T-helper 22 cell (primary cell): Measurements from ENCODE around the gene NANOG.
"Not testable (repeated sequence)": the region's sequence is repeated elsewhere in the genome, so short reads cannot be mapped to it uniquely, and the experiment has no call there.

ENCODE experiments used
- DNase-seq: peaks from one replicate; pipeline ENCODE4 v3.0.0-alpha.2; 2020; ENCODE audit warnings: low read depth

NANOG gene

DNA sequence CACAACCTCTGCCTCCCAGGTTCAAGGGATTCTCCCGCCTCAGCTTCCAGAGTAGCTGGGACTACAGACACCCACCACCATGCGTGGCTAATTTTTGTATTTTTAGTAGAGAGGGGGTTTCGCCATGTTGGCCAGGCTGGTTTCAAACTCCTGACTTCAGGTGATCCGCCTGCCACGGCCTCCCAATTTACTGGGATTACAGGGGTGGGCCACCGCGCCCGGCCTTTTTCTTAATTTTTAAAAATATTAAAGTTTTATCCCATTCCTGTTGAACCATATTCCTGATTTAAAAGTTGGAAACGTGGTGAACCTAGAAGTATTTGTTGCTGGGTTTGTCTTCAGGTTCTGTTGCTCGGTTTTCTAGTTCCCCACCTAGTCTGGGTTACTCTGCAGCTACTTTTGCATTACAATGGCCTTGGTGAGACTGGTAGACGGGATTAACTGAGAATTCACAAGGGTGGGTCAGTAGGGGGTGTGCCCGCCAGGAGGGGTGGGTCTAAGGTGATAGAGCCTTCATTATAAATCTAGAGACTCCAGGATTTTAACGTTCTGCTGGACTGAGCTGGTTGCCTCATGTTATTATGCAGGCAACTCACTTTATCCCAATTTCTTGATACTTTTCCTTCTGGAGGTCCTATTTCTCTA is at the start of gene NANOG:
TSS of gene NANOG (plus strand) at position 519 of the 645 bp plus-strand sequence. CDS start 213 bp downstream, outside the sequence.
- not testable (repeated sequence) for DNase-seq

DNA sequence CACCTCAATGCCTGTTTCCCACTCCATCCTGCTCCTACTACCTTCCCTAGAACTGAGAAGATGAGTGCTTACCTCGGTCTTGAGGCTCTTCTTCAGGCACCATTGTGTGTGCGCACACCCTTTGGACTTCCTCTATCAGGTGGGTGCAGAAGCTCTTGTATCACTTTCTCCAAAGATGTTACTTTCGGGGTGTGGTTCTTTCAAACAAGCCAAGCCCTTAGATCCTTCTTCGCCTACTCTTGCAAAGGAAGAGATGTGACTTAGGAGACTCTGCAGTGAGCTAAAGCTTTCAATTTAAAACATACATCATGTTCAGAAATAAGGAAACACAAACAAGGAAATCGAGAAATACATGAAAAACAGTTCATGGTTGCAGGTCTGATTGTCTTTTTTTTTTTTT is 42.0 kb upstream of the NANOG start, which contains the start of gene CLEC4C:
TSS of gene CLEC4C (minus strand) at position 130 of the 400 bp plus-strand sequence. CDS start at position 103, 27 bp downstream.
- DNase-seq: no peak

DNA sequence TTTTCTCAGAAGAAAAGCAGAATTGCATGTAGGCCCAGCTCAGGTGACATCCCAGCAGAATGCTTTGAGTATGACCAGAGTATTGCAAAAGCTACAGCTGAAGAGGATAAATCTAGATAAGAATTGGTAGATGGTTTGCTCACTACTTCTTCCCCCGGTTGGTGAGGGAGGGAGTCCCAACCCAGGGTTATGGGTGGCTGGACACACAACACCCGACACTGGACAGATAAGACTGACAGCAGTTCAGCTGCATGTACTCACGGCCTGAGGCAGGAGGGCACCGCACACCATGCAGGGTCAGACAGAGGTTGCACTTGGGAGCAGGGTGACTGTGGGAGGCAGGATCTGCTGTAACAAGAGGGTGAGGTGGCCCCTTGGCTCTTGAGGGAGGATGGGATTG is 40.4 kb upstream of the NANOG start:
- DNase-seq: no peak

DNA sequence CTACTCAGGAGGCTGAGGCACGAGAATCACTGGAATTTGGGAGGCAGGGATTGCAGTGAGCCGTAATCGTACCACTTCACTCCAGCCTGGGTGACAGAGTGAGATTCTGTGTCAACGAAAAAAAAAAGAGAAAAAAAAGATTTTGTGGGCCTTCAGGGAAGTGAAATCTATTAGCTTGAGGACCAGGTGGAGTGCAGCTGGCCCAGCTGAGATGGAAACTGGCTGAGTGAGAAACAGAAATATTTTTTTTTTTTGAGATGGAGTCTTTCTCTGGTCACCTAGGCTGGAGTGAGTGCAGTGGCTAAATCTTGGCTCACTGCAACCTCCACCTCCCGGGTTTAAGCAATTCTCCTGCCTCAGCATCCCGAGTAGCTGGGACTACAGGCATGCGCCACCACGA is 39.8 kb upstream of the NANOG start:
- DNase-seq: no peak

DNA sequence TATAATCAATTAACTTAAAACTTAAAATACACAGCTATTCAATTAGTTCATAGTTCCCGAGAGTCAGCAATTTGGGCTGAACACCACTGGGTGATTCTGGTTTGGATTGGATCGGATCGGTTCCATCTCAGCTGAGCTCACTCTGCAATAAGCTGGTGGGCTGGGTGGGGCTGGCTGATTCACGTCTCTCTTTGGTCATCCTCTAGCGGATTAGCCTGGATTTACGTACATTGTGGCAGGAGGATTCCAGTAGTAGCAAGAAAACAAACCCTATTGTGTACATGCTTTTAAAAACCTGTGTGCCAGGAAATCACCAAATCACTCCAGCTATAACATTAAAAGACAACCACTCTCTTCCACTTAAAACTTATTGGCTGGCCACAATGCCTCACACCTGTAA is 38.9 kb upstream of the NANOG start:
- no peak for DNase-seq

DNA sequence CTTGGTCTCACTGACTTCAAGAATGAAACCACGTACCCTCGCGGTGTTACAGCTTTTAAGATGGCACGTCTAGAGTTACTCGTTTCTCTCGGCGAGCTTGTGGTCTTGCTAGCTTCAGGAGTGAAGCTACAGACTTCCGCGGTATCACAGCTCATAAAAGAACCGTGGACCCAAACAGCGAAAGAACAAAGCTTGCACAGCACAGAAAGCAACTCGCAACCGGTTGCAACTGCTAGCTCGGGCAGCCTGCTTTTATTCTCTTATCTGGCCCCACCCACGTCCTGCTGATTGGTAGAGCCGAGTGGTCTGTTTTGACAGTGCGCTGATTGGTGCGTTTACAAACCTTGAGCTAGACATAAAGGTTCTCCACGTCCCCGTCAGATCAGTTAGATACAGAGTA is 37.8 kb upstream of the NANOG start:
- DNase-seq: no peak

DNA sequence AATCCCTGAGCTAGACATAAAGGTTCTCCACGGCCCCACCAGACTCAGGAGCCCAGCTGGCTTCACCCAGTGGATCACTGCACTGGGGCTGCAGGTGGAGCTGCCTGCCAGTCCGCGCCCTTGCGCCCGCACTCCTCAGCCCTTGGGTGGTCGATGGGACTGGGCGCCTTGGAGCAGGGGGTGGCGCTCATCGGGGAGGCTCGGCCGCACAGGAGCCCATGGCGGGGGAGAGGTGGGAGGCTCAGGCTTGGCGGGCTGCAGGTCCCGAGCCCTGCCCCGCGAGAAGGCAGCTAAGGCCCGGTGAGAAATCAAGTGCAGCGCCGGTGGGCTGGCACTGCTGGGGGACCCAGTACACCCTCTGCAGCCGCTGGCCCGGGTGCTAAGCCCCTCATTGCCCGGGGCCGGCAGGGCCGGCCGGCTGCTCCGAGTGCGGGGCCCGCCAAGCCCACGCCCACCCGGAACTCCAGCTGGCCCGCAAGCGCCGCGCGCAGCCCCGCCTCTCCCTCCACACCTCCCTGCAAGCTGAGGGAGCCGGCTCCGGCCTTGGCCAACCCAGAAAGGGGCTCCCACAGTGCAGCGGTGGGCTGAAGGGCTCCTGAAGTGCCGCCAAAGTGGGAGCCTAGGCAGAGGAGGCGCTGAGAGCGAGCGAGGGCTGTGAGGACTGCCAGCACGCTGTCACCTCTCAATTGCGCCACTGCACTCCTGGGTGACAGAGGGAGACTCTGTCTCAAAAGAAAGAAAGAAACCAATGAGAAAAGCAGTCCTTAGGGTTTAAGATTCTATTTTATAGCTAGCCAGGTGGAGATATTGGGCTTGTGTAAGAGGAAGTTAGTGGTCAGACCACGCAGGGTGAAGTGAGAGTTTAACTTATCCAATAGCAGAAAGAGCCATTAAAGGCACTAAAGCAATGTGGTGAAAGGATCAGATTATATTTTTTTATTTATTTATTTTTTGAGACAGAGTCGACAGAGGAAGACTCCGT is 37.0 kb upstream of the NANOG start:
- not testable (repeated sequence) for DNase-seq

DNA sequence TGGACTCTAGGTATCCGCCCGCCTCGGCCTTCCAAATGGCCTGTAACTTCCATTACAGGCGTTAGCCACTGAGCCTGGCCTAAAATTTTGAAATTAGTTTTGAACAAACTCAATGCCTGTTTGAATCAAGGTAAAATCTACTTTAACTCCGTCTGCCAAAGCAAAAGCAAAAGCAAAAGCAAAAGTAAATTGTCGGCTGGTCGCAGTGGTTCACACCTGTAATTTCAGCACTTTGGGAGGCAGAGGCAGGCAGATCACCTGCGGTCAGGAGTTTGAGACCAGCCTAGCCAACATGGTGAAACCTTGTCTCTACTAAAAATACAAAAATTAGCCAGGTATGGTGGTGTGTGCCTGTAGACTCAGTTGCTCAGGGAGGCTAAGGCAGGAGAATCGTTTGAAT is 33.5 kb upstream of the NANOG start:
- not testable (repeated sequence) for DNase-seq

DNA sequence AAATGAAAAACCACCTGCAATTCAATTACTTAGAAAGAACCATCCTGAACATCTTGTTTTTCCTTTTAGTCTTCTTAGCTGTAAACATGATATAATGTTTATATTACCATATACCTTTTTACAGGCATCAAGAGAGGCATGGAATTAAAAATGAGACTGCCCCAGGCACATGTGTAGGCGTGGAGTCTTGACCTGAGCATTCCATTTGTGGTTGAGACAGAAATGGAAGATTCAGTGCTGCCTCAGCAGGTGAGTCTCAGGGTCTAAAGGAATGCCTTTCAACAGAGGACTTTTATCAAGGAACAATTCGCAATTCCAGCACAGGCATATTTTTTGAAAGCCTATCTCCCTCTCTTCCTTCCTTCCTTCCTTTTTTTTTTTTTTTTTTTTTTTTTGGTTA is 32.2 kb upstream of the NANOG start:
- DNase-seq: no peak

DNA sequence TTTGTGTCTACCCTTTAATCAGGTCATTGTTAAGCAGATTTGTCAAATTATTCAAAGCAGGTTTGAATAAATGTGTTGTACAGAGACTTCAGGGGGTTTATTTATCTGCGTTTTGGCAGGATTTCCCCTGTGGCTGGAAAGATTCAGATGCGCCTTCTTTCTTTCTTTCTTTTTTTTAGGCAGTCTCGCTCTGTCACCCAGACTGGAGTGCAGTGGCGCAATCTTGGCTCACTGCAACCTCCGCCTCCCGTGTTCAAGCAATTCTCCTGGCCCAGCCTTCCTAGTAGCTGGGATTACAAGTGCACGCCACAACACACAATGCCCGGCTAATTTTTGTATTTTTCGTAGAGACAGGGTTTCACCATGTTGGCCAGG is 30.4 kb upstream of the NANOG start:
- no peak for DNase-seq

DNA sequence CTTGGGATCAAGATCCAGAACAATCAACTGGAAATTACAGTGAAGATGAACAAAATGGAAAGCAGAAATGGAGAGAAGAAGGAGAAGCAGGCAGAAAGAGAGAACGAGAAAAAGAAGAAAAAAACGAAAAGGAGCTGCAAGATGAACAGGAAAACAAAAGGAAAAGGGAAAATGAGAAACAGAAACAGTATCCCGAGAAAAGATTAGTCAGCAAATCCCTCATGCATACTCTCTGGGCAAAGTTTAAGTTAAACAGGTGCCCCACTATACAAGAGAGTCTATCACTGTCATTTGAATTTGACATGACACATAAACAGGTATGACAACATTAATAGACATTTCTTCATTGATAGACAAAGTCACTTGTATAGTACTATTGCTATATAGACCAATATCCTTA is 19.2 kb upstream of the NANOG start:
- DNase-seq: no peak

DNA sequence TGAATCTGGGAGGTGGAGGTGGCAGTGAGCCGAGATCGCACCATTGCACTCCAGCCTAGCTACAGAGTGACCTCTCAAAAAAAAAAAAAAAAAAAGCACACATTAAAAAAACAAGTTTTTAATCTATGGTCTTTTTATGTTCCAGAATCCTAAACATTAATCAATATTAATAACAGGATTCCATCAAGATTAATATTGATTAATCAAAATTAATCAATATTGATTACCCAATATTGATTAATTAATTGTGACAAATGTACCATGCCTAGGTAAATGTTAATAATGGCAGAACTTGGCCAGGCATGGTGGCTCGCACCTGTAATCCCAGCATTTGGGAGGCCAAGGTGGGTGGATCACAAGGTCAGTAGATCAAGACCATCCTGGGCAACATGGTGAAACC is 7.9 kb upstream of the NANOG start:
- DNase-seq: no peak

DNA sequence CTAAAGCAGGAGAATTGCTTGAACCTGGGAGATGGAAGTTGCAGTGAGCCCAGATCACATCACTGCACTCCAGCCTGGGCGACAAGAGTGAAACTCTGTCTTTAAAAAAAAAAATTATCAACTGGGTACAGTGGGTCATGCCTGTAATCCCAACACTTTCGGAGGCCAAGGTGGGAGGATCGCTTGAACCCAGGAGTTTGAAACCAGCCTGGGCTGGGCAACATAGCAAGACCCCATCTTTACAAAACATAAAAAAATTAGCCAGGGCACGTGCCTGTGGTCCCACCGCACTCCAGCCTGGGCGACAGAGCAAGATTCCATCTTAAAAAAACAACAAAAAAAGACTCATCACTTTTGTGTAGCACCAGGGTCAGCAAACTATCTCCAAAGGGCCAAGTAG is 7.1 kb upstream of the NANOG start:
- no peak for DNase-seq

DNA sequence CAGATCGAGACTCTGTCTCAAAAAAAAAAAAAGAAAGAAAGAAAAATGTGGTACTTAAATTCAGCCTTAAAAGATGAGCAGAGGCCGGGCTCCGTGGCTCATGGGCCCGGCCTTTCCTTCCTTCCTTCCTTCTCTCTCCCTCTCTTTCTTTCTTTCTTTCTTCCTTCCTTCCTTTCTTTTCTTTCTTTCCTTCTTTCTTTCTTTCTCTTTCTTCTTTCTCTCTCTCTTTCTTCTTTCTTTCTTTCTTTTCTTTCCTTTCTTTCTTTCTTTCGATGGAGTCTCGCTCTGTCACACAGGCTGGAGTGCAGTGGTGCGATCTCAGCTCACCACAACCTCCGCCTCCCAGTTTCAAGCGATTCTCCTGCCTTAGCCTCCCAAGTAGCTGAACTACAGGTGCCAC is 5.8 kb upstream of the NANOG start:
- not testable (repeated sequence) for DNase-seq

DNA sequence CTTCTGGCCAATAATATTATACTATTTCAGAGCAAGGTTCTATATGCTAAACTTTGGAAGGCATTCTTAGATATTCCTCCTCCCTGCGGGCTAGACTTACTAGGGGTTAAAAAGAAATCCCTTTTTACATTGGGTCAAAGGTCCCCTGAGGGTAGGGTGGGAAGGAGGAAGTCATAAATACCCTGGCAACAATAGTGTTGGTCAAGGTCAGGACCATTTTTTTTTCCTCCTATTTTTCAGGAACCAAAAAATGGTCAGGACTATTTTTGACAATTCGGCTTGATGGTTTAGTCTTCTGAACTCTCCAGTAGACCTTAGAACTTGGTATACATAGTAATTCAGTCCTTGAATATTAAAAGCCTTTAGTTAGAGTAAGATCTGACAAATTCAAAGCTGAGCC is 4.5 kb upstream of the NANOG start:
- DNase-seq: no peak

DNA sequence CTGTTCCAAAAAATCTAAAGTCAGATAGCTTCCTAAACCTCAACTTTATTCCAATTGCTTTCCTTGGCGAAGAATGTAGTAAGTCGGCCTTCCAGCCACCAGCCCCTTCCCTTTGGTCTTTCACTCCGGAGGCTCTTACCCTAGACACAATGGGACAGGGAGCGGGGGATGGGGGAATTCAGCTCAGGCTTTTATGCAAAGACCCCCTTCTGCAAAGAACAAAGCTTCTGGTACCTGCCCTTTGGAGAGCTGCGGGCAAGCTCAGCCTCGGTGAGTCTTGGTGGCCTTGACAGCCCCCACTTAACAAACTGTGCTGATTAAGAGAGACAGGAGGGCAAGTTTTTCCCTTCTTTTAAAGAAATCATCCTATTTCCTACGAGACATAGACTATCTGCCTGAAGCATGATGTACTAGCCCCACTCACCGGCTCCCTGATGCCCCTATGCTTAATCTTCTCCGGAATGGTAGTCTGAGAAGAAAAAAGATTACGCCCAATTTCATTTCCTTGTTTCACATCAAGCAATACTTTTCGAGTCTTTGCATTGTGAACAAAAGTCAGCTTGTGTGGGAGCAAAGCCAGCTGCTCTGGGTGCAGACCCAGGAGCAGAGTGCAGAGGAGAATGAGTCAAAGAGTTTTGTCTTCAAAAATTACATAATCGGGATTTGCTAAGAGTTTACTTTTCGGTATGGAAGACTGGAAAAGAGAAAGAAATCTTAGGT is 1.5 kb upstream of the NANOG start:
- DNase-seq: no peak

DNA sequence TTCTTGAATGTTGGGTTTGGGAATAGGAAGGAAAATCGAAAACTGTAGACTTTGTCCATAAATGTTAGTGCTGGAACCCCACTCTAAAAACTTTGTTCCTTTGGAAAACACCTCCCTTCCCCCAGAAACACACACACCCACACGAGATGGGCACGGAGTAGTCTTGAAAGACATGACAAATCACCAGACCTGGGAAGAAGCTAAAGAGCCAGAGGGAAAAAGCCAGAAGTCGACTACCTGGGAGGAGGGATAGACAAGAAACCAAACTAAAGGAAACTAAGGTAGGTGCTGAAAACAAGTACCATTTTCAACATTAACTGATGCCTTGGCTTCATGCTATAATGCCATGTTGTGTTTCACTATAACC is 925 bp upstream of the NANOG start:
- no peak for DNase-seq

DNA sequence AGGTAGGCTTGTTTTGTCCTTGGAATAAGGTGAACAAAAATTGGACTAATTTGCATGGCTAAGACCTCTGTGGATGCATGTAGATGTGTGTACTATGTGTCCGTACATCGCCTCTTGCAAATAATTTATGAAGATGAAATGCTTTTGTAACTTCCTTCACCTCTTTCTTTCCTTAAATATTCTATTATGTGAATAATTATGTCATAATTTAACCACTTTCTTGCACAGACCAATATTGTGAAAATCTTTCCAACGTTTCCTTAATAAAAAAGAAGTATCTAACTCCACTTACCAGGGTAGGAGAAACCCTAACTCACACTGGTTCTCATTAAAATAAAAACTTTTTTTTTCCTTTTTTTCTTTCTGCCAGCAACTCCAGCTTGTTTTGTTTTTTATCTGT is 4.0 kb downstream of the NANOG start:
- DNase-seq: no peak

DNA sequence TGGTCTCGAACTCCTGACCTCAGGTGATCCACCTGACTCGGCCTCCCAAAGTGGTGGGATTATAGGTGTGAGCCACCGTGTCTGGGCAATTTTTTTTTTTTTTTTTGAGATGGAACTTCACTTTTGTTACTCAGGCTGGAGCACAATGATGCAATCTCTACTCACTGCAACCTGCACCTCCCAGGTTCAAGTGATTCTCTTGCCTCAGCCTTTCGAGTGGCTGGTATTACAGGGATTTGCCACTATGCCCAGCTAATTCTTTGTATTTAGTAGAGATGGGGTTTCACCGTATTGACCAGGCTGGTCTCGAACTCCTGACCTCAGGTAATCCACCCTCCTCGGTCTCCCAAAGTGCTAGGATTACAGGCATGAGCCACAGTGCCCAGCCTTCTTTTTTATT is 8.1 kb downstream of the NANOG start:
- DNase-seq: not testable (repeated sequence)

DNA sequence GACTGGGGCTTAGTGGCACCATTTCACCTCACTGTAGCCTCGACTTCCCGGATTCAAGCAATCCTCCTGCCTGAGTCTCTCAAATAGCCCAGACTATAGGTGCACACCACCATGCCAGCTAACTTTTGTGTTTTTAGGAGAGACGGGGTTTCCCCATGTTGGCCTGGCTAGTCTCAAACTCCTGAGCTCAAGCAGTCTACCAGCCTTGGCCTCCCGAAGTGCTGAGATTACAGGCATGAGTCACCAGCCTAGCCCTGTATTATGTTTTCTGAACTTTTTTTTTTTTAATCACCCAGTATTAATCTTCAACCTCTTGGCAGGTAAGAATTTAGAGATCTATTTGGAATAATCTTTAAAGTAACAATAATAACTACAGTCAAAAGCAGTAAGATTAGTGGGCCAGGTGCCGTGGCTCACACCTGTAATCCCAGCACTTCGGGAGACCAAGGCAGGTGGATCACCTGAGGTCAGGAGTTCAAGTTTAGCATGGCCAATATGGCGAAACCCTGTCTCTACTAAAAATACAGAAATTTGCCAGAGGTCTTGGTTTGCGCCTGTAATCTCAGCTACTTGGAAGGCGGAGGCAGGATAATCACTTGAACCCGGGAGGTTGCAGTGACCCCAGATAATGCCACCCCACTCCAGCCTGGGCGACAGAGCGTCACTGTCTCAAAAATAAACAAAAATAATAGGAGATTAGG is 8.6 kb downstream of the NANOG start:
- DNase-seq: no peak

DNA sequence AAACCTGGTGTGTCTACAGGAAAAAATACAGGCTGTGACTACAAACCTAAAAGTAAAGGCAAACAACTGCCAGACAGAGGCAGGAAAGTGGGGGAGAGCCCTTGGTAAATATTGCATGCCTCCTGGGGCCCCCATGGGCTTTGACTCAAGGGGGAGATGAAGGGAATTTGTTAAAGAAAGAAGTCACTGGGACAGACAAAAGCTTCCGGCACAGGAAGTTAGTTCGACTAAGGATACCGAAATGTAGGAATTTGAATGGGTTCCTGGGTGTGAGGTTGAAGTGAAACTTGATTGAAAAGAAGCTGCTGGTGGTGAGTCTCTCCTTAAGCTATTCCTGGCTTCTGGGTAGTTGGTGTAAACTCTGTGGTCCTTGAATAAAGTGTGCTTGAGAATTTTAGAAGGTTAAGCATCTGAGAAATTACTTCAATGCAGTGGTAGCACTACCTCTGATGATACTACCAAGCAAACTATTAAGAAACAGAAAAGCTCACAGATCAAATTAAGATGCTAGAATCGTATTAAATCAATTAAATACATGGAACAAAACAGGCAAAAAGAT is 9.6 kb downstream of the NANOG start:
- not testable (repeated sequence) for DNase-seq

DNA sequence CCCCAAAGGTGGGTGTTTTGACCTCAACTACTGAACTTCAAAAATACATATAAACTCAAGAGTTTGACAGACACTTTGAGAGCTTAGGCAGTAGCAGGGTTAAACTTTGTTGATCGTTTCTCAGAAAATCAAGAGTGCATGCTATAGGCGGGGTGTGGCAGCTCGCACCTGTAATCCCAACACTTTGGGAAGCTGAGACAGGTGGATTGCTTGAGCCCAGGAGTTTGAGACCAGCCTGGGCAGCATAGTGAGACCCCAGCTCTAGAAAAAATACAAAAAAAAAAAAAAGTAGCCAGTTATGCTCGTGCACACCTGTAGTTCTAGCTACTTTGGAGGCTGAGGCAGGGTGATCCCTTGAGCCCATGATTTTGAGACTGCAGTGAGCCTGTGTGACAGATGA is 12.3 kb downstream of the NANOG start:
- no peak for DNase-seq
